ENCODE measurements around the gene PSTPIP2.

PSTPIP2 gene

DNA sequence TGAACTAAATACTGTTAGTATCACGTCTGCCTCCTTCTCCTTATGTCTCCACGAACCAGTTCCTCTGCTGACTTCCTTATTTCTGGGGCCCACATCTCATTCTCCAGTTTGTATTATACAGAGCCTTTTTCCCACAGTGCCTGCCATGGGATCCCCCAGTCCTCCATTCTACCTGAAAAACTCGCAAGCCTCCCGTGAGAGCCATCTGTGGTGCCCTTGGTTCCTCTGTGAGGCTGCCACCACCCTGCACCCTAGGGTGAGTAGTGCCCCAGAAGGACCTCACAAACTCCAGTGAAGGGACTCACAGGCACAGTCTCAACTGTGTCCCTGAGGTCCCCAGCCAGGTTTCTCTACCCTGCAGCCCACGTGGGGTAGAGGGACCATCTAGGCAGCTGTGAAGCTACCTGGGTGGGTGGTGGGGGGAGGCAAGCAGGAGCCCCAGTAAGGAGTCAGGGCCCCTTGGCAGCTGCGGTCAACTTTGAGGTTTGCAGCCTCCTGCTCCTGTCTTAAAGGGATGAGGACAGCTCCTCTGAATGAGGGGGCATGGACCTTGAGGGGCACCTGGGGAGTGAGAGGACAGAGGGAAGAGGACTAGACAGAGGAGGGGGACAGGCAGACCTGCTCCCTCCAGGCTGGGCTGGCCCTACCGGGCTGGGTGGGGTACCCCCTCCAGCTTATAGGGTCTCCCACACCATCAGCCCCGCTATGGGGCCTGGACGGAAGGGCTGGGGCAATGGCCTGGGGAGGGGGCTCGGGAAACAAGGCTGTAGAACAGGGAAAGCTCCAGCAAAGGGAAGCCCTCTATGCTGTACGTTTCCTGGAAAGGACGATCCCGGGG, 1.0 kb downstream of the PSTPIP2 start:
- H3K27ac ChIP-seq, result peak overlapping the region; percentile 58
- CTCF ChIA-PET, result interaction anchor here (0.5 kb wide), 1 partner anchor 34 kb away, joined by 4 read pairs; no protein-coding TSS in a partner anchor
- no peak for DNase-seq (ENCODE audit: low spot score)
- POLR2A ChIA-PET (ENCODE audit: low non-redundant PET), result no interaction called here
- TF ChIP-seq, protein P1, sequence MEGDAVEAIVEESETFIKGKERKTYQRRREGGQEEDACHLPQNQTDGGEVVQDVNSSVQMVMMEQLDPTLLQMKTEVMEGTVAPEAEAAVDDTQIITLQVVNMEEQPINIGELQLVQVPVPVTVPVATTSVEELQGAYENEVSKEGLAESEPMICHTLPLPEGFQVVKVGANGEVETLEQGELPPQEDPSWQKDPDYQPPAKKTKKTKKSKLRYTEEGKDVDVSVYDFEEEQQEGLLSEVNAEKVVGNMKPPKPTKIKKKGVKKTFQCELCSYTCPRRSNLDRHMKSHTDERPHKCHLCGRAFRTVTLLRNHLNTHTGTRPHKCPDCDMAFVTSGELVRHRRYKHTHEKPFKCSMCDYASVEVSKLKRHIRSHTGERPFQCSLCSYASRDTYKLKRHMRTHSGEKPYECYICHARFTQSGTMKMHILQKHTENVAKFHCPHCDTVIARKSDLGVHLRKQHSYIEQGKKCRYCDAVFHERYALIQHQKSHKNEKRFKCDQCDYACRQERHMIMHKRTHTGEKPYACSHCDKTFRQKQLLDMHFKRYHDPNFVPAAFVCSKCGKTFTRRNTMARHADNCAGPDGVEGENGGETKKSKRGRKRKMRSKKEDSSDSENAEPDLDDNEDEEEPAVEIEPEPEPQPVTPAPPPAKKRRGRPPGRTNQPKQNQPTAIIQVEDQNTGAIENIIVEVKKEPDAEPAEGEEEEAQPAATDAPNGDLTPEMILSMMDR (conservative IDR thresholded peaks at IDR 0.05; ENCODE audit: low read depth), result no peak

DNA sequence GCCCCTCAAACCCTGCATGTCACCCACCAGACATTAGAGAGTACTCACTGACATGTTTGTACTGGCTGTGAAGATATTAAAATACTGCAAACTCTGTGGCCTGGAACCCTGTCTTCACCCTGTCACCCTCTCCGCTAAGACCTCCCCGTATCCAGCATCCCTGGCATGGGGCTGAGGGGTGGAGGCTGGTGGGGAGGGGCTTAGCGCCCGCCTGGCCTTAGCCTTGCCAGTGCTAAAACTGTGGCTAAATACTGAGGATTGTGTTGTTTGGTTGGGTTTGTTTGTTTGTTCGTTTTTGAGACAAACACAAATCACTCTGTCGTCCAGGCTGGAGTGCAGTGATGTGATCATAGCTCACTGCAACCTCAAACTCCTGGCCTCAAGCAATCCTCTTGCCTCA, 1.8 kb downstream of the PSTPIP2 start:
- ChIA-PET CTCF (no interaction called here), POLR2A (ENCODE audit: low non-redundant PET) (no interaction called here)
- peak overlapping the region; percentile 58 for H3K27ac ChIP-seq
- TF ChIP-seq, protein P1 (conservative IDR thresholded peaks at IDR 0.05; ENCODE audit: low read depth), result no peak
- no peak for DNase-seq (ENCODE audit: low spot score)

DNA sequence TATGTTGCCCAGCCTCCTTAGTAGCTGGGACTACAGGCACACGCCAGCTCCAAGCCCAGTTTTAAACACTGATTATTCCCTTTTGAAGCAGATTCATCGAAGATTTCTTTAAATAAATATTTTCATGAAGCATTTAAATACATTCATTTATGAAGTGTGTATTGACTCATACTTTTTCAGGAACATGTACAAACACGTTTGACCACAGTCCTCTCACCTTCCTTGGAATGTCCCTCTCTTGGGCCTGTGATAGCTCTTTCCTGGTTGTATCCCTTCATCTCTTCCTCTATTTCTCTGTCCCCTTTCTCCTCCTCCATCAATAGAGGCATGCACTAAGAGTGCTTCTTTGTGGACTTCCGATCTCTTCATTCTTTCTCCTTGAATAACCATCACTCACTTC, 2.5 kb downstream of the PSTPIP2 start:
- H3K27ac ChIP-seq, result peak overlapping the region; percentile 58
- ChIA-PET CTCF (no interaction called here), POLR2A (ENCODE audit: low non-redundant PET) (no interaction called here)
- TF ChIP-seq, protein P1 (conservative IDR thresholded peaks at IDR 0.05; ENCODE audit: low read depth), result no peak
- peak; percentile 42 for DNase-seq (ENCODE audit: low spot score)

DNA sequence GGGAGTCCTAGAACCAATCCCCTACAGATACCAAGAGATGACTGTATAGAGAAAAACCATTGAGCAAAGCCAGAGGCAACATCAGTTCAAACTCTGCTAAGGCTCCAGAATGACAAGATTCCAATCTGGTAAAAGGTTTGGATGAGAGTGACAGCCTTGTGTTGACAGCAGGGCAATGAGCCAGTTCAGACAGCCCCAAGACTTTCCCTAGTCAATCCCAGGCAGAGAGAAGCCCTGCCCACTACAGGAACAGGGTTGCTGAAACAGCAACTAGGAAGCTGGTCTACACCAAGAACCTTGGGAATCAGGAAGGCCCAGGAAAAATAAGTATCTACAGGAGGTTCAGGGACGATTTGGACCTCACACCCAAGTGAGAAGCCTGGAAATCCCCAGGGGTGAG, 3.3 kb downstream of the PSTPIP2 start:
- TF ChIP-seq, protein P1 (conservative IDR thresholded peaks at IDR 0.05; ENCODE audit: low read depth), result no peak
- CTCF ChIA-PET, result no interaction called here
- DNase-seq (ENCODE audit: low spot score), result no peak

DNA sequence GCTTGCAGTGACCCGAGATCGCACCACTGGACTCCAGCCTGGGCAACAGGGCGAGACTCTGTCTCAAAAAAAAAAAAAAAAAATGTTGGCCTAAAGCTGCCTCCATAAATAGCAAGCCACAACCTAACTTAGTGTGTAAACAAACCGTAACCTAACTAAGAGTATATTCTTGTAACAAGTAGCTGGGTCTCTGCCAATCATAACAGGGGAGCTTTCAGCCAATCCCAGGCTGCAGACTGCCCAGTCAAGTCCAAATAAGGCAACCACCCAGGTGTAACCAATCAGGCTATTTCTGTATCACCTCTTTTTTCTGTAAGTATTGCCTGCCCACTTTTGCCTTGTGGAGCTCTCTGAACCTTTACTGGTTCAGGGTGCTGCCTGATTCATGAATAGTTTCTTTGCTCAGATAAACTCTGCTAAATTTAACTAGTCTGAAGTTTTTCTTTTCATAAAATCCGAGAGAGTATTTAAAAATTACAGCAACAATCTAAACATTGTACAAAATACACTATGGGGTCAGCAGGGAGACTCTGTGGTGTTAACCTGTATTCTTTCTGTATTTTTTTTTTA, 4.5 kb downstream of the PSTPIP2 start:
- no peak for DNase-seq (ENCODE audit: low spot score)
- no peak overlapping the region for H3K27ac ChIP-seq
- ChIA-PET POLR2A (ENCODE audit: low non-redundant PET) (no interaction called here), CTCF (no interaction called here)
- TF ChIP-seq, protein P1 (conservative IDR thresholded peaks at IDR 0.05; ENCODE audit: low read depth), result no peak

More for the DNA sequence above, 3.3 kb downstream of the PSTPIP2 start:
- POLR2A ChIA-PET (ENCODE audit: low non-redundant PET), result no interaction called here
- peak overlapping the region; percentile 53; the same call in 1 of the 2 replicates for H3K27ac ChIP-seq

DNA sequence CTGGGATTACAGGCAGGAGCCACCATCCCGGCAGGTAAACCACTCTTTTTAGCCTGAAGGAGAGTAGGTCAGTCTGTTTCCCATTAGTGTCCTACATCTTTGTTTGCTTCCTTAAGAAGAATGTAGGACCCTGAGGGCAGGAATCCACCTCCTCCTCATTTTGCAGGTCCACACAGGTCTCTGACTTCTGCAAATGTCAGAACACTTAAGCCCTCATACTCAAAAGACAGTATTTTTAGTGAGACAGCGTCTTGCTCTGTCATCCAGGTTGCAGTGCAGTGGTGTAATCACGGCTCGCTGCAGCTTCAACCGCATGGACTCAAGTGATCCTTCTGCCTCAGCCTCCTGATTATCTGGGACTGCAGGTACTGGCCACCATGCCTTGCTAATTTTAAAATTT, 9.3 kb downstream of the PSTPIP2 start:
- ChIA-PET CTCF (interaction anchor here (0.6 kb wide), 1 partner anchor 210 kb away, joined by 3 read pairs; no protein-coding TSS in a partner anchor), POLR2A (ENCODE audit: low non-redundant PET) (no interaction called here)
- TF ChIP-seq, protein P1 (conservative IDR thresholded peaks at IDR 0.05; ENCODE audit: low read depth), result no peak
- DNase-seq (ENCODE audit: low spot score), result peak; percentile 45
- no peak overlapping the region; the same call in 1 of the 2 replicates for H3K27ac ChIP-seq

All from RWPE1 (cell line).